Prostate gland (tissue), 2 donors: Measurements from ENCODE around the gene ABCB8.

Experiments
- POLR2A ChIP-seq: fragments of 450-650 bp; IDR thresholded peaks from one replicate; pipeline ENCODE4 v1.6.1; 2016; ENCODE audit warnings: antibody characterized with exemption, mild to moderate bottlenecking
- TF ChIP-seq, protein P1 (sequence below), 4 experiments: fragments of 200-600 bp in 2 of 4; fragments of 450-650 bp in 2 of 4; sonication (generic) in 2 of 4; IDR thresholded peaks; 1 replicate in 3 of 4; 2 replicates in 1 of 4; pipeline ENCODE4 v1.5.1; 2016 to 2019; ENCODE audit warnings: antibody characterized with exemption in 4 of 4, mild to moderate bottlenecking in 2 of 4, moderate library complexity in 2 of 4

DNA sequence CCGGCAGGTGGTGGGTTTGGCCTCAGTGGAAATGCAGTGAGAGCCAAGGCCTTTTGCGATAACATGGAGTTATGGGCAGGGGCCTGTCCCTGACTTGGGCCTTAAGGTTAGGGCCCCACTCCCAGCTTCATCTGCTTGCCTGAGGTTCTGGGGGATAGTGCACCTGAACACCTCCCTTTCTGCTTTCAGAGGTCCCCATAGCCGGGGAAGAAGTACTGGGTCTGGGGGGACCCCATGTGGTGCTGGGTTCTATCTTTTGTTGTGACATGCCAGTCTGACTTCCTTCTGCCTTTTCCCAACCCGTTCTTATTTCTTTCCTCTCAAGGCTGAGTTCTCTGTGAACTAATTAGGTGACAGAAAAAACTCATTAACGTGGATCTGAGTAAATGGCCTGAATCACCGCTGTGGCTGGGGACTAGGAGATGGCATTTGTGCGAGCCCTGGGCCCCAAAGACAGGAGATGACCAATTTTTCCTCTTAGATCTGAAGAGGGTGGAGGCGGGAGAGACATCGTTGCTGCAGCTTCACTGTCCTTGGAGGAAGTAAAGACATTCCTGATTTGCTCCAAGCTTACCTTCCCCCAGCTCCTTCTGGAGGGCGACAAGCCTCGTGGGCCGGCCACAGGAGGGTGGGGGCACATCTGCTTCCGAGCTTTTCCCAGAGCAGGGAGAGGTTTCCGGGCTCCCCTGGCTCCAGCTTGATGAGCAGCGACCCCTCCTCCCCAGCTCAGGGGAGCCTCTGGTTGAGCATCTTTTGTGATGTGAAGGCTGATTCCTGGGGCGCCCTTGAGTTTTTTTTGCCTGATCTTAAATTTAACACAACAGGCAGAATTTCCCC, 60.0 kb downstream of the ABCB8 start:
- TF ChIP-seq, protein P1, sequence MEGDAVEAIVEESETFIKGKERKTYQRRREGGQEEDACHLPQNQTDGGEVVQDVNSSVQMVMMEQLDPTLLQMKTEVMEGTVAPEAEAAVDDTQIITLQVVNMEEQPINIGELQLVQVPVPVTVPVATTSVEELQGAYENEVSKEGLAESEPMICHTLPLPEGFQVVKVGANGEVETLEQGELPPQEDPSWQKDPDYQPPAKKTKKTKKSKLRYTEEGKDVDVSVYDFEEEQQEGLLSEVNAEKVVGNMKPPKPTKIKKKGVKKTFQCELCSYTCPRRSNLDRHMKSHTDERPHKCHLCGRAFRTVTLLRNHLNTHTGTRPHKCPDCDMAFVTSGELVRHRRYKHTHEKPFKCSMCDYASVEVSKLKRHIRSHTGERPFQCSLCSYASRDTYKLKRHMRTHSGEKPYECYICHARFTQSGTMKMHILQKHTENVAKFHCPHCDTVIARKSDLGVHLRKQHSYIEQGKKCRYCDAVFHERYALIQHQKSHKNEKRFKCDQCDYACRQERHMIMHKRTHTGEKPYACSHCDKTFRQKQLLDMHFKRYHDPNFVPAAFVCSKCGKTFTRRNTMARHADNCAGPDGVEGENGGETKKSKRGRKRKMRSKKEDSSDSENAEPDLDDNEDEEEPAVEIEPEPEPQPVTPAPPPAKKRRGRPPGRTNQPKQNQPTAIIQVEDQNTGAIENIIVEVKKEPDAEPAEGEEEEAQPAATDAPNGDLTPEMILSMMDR (IDR thresholded peaks at IDR 0.05), result no peak
- no peak for TF ChIP-seq POLR2A
